ENCODE data around the gene MINAR2.

The MINAR2 gene

DNA sequence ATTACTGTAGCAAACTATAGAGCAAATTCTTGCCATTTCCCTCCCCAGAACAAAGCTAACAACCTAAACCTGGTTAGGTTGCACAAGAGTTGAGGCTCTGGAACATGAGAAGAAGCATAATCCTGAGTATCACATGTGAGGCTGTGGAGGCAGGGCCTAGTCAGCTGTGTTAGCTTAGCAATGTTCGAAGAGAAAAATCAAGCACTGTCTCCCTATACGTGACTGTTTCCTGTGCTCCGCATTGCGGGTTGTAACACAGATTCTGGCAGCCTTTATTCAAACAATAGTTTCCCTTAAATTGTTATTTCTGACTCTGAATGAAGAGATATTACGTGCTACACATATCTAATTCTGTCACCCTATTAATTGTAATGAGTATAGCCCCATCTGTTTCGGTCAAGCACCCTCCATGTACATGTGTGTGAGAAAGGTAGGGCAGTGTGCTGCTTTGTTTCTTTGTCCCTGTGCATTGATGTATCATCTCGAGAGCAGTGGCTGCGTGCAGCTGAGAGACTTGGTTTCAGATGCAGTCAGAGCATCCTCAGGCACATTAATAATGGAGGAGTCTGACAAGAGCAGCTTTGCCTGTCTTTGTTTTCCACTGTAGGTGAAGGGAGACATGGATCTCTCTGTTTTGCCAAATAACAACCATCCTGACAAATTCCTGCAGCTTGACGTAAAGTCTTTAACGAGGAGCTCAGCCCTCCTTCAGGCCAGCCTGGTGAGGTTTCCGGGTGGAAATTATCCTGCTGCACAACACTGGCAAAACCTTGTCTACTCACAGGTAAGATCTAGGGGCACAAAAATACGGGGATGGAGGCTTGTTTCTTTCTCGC is at the start of gene MINAR2:
TSS of gene MINAR2 (plus strand) at position 523 of the 836 bp plus-strand sequence. CDS start at position 620, 97 bp downstream.
- Histone ChIP-seq H3K4me2 (ENCODE audit: low read length) (no peak within 1 kb of the TSS), H3K27me3 (ENCODE audit: low read depth, low read length) (no peaks in the 10 kb centered on the region), H2AFZ (ENCODE audit: low read depth, low read length) (0 out of 2 replicates have a peak within 1 kb of the TSS, but pooled peaks have one; percentile 13), H3K9me3 (ENCODE audit: insufficient read depth, low read length) (no peaks in the 10 kb centered on the region), H3K4me3 (ENCODE audit: low read length) (no peak within 1 kb of the TSS), H3K9ac (ENCODE audit: low read length) (no peak within 1 kb of the TSS), H3K4me1 (ENCODE audit: low read length) (no peaks in the 10 kb centered on the region), H3K79me2 (ENCODE audit: low read length) (no peaks in the 10 kb centered on the region), H3K27ac (ENCODE audit: low read length) (no peak within 1 kb of the TSS), H4K20me1 (ENCODE audit: insufficient read depth, low read length) (no peaks in the 10 kb centered on the region), H3K36me3 (replicated peaks; ENCODE audit: low read depth, low read length) (no peaks in the 10 kb centered on the region)
- TF ChIP-seq CTCF (IDR thresholded peaks at IDR 0.05; ENCODE audit: low read depth, low read length) (no peak), EZH2phosphoT487 (IDR thresholded peaks at IDR 0.05; ENCODE audit: low read depth) (no peak)

DNA sequence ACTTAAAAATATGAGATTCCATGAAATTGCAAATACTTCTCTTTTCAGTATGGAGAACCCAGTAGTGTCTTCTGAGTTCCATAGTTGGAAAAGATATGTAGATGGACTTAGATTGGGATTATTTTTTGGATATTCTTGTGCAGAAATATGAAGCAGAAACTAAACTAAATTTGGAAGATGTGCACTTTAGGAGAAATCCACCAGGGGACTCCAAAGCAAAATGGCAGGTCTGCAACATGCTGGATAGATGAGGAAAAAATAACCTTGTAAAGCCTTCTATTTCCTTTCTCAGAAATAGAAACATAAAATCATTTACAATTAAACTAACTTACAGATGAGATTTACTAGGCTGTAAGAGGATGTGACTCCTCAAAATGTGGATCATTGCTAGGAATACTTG is 49.2 kb upstream of the MINAR2 start:
- Histone ChIP-seq H3K4me1 (ENCODE audit: low read length) (no peaks in the 10 kb centered on the region), H3K27ac (ENCODE audit: low read length) (no peak overlapping the region), H3K79me2 (ENCODE audit: low read length) (no peaks in the 10 kb centered on the region), H3K4me2 (ENCODE audit: low read length) (no peak overlapping the region), H3K27me3 (ENCODE audit: low read depth, low read length) (no peaks in the 10 kb centered on the region), H3K9me3 (ENCODE audit: insufficient read depth, low read length) (no peaks in the 10 kb centered on the region), H3K36me3 (replicated peaks; ENCODE audit: low read depth, low read length) (no peaks in the 10 kb centered on the region), H2AFZ (ENCODE audit: low read depth, low read length) (no peak overlapping the region), H3K4me3 (ENCODE audit: low read length) (no peak overlapping the region), H4K20me1 (ENCODE audit: insufficient read depth, low read length) (no peaks in the 10 kb centered on the region), H3K9ac (ENCODE audit: low read length) (no peak overlapping the region)
- TF ChIP-seq EZH2phosphoT487 (IDR thresholded peaks at IDR 0.05; ENCODE audit: low read depth) (no peak), CTCF (IDR thresholded peaks at IDR 0.05; ENCODE audit: low read depth, low read length) (no peak)

DNA sequence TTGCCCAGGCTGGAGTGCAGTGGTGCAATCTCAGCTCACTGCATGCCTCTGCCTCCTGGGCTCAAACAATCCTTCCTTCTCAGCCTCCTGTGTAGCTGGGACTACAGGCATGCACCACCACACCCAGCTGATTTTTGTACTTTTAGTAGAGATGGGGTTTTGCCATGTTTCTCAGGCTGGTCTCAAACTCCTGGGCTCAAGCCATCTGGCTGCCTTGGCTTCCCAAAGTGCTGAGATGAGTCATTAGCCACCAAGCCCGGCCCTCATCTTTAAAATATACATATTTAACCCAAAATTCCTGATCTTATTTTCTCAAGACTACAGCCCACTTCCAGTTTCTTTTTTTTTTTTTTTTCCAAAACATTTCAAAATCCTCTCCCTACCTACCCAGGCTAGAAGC is 31.7 kb upstream of the MINAR2 start:
- H3K9ac ChIP-seq (ENCODE audit: low read length), result no peak overlapping the region
- no peak for TF ChIP-seq CTCF (IDR thresholded peaks at IDR 0.05; ENCODE audit: low read depth, low read length)
- TF ChIP-seq EZH2phosphoT487 (IDR thresholded peaks at IDR 0.05; ENCODE audit: low read depth), result no peak
- no peaks in the 10 kb centered on the region for H3K27me3 ChIP-seq (ENCODE audit: low read depth, low read length)
- H2AFZ ChIP-seq (ENCODE audit: low read depth, low read length), result no peak overlapping the region
- no peaks in the 10 kb centered on the region for H3K4me1 ChIP-seq (ENCODE audit: low read length)
- no peaks in the 10 kb centered on the region for H3K9me3 ChIP-seq (ENCODE audit: insufficient read depth, low read length)
- H3K4me2 ChIP-seq (ENCODE audit: low read length), result no peak overlapping the region
- H4K20me1 ChIP-seq (ENCODE audit: insufficient read depth, low read length), result no peaks in the 10 kb centered on the region
- H3K4me3 ChIP-seq (ENCODE audit: low read length), result no peak overlapping the region
- H3K36me3 ChIP-seq (replicated peaks; ENCODE audit: low read depth, low read length), result no peaks in the 10 kb centered on the region
- no peak overlapping the region for H3K27ac ChIP-seq (ENCODE audit: low read length)
- H3K79me2 ChIP-seq (ENCODE audit: low read length), result no peaks in the 10 kb centered on the region

GRCh38 chr5:129716651-129717050 is 31.2 kb upstream of the MINAR2 start:
- TF ChIP-seq EZH2phosphoT487 (IDR thresholded peaks at IDR 0.05; ENCODE audit: low read depth) (no peak), CTCF (IDR thresholded peaks at IDR 0.05; ENCODE audit: low read depth, low read length) (no peak)
- H2AFZ ChIP-seq (ENCODE audit: low read depth, low read length), result no peak overlapping the region
- no peak overlapping the region for H3K27ac ChIP-seq (ENCODE audit: low read length)
- no peaks in the 10 kb centered on the region for H4K20me1 ChIP-seq (ENCODE audit: insufficient read depth, low read length)
- H3K4me3 ChIP-seq (ENCODE audit: low read length), result no peak overlapping the region
- H3K27me3 ChIP-seq (ENCODE audit: low read depth, low read length), result no peaks in the 10 kb centered on the region
- H3K4me1 ChIP-seq (ENCODE audit: low read length), result no peaks in the 10 kb centered on the region
- H3K9ac ChIP-seq (ENCODE audit: low read length), result no peak overlapping the region
- H3K79me2 ChIP-seq (ENCODE audit: low read length), result no peaks in the 10 kb centered on the region
- no peak overlapping the region for H3K4me2 ChIP-seq (ENCODE audit: low read length)
- no peaks in the 10 kb centered on the region for H3K36me3 ChIP-seq (replicated peaks; ENCODE audit: low read depth, low read length)
- H3K9me3 ChIP-seq (ENCODE audit: insufficient read depth, low read length), result no peaks in the 10 kb centered on the region

Data from OCI-LY3 (cell line).